ENCODE data around the gene REEP1. TPM values are rescaled to one million over a fixed set of nuclear protein-coding genes. Genes with fewer than 3 reads are reported as not detected.

Gene REEP1
- total and polyA plus RNA-seq, 2 of the 4 experiments (the other 2 are of a cell fraction), result under 0.01 to 0.03 TPM

DNA sequence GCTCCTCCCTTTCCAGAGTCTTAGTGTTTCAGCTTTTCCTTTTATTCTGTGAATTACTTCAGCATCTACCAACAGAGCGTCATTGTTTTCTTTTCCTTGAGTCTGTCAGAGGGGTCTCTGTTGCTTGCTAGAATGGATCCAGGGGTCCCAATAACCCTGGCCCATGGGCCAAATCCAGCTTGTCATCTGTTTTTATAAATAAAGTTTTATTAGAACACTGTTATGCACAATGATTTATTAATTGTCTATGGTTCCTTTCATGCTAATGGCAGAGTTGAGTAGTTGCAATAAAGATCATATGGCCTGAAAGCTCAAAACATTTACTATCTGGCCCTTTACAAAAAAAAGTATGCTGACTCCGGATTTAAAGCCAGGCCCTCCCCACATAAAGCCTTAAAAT lies 79.3 kb downstream of the REEP1 start:
- Histone ChIP-seq H4K5ac (ENCODE audit: low read depth, low read length) (no peak overlapping the region), H2AK5ac (ENCODE audit: low read depth, low read length) (no peak overlapping the region), H3K18ac (ENCODE audit: low read depth, low read length) (no peak overlapping the region), H2BK120ac (ENCODE audit: low read depth, low read length) (no peak overlapping the region), H3K23ac (ENCODE audit: low read depth, low read length) (no peak overlapping the region), H2AFZ (replicated peaks; ENCODE audit: low read length, poor library complexity) (no peak overlapping the region), H3K4me1 (ENCODE audit: control insufficient read depth, insufficient read depth, low read length) (no peaks in the 10 kb centered on the region), H4K91ac (ENCODE audit: insufficient read depth, low read depth, low read length) (no peak overlapping the region), H3K9me1 (ENCODE audit: insufficient read depth, low read length) (no peaks in the 10 kb centered on the region), H3K36me3 (ENCODE audit: control insufficient read depth, insufficient read depth, low read length) (no peaks in the 10 kb centered on the region), H3K14ac (replicated peaks; ENCODE audit: low read depth, low read length) (no peak overlapping the region), H3K79me1 (ENCODE audit: low read depth in 1 of 2, low read length in 2 of 2) (no peaks in the 10 kb centered on the region), H2BK20ac (ENCODE audit: low read depth, low read length) (no peak overlapping the region), H3K27ac (ENCODE audit: insufficient read depth, low read length) (no peak overlapping the region), H2BK5ac (ENCODE audit: low read depth, low read length, poor library complexity, severe bottlenecking) (no peak overlapping the region), H2BK15ac (ENCODE audit: low read depth, low read length) (no peak overlapping the region), H3K9ac (ENCODE audit: low read depth, low read length) (no peak overlapping the region), H3K9me3 (ENCODE audit: control insufficient read depth, insufficient read depth, low read length) (no peaks in the 10 kb centered on the region), H4K20me1 (ENCODE audit: insufficient read depth, low read length) (no peaks in the 10 kb centered on the region), H3K4ac (ENCODE audit: low read depth, low read length) (no peak overlapping the region), H2AK9ac (replicated peaks; ENCODE audit: low read depth, low read length, poor library complexity) (no peak overlapping the region), H3K56ac (ENCODE audit: extremely low read depth, insufficient read depth, low read length) (no peak overlapping the region), H3K27me3 (ENCODE audit: control insufficient read depth, insufficient read depth, low read length) (peaks cover 22% of the 10 kb centered on the region), H4K8ac (ENCODE audit: low read depth in 2 of 2, low read length in 2 of 2) (no peak overlapping the region), H3K4me3 (ENCODE audit: insufficient read depth, low read depth, low read length) (no peak overlapping the region), H3K4me2 (ENCODE audit: low read depth, low read length) (no peak overlapping the region)
- WGBS, 2 experiments (ENCODE audit: extremely low coverage in 2 of 2, insufficient read length in 1 of 2), result no CpG with 5 or more reads among the region's 2 CpGs
- CTCF ChIA-PET, result no interaction called here
- DNase-seq (no peak), ATAC-seq (ENCODE audit: low read depth) (no peak)
- in situ Hi-C loops (cut with MboI; ENCODE audit: low sequenced_read_pairs) (no loop called here), intact Hi-C loops (cut with micrococcal nuclease) (no loop called here), dilution Hi-C loops (cut with HindIII; ENCODE audit: low sequenced_read_pairs, unreplicated experiment) (no loop called here)
- POLR2A ChIA-PET (ENCODE audit: unreplicated experiment), result no interaction called here
- no peak for TF ChIP-seq USF2 (IDR thresholded peaks at IDR 0.05; ENCODE audit: low read depth, low read length)
- no peak for TF ChIP-seq RFX5 (IDR thresholded peaks at IDR 0.05; ENCODE audit: low read depth, low read length)
- TF ChIP-seq CHD1 (IDR thresholded peaks at IDR 0.05; ENCODE audit: low read depth, low read length), result no peak
- BruUV-seq (replicated peaks), result no TSS peak

Data from IMR-90 (cell line).